ENCODE results near the gene TRMT1. TPM values are rescaled to one million over a fixed set of nuclear protein-coding genes. Genes with fewer than 3 reads are reported as not detected.

The TRMT1 gene
- total RNA-seq, 4 donors from 2014 or later = 23.2 to 99.4 (median 33.6) TPM

DNA sequence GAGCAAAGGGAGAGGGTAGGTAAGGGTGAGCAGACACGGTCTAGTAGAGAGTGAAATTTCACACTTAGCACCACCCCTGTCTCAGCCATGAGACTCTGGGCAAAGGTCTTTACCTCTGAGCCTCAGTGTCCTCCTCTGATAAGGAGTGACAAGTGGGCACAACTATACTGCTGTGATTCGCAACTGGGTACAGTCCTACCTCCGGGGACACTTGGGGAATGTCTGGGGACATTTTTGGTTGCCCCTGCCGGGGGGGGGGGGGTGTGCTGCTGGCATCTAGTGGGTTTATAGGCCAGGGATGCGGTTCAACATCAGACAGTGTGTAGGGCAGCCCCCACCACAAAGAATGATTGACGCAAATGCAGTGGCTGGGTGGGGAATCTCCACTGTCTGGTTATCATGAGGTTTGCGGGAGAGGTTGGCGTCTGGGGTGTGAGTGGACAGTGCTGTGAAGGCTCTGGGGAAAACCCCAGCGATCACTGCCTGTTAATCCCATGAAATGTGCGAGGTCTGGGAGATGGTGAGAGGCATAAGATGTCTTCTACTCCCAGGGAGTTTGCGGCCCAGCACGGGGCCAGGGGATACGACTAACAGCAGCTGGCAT lies 5.8 kb upstream of the TRMT1 start:
- Histone ChIP-seq H3K27ac (no peak overlapping the region), H3K4me1 (peaks cover 0 to 14% of the 10 kb centered on the region in 2 donors), H3K36me3 (no peaks in the 10 kb centered on the region), H3K27me3 (no peaks in the 10 kb centered on the region), H3K4me3 (no peak overlapping the region), H3K9me3 (no peaks in the 10 kb centered on the region)
- intact Hi-C loops (cut with DNase I; ENCODE audit: low total_unique reads) = no loop called here
- no peak for DNase-seq
- TF ChIP-seq CTCF (IDR thresholded peaks at IDR 0.05) = no peak
- TF ChIP-seq POLR2A (IDR thresholded peaks at IDR 0.05) = no peak

- Histone ChIP-seq H3K9me3 (no peaks in the 10 kb centered on the region), H3K4me1 (peaks cover 0 to 14% of the 10 kb centered on the region in 2 donors), H3K27ac (no peak overlapping the region), H3K4me3 (no peak overlapping the region), H3K36me3 (no peaks in the 10 kb centered on the region), H3K27me3 (no peaks in the 10 kb centered on the region)
- DNase-seq = no peak
- intact Hi-C loops (cut with DNase I; ENCODE audit: low total_unique reads) = no loop called here
- TF ChIP-seq CTCF (IDR thresholded peaks at IDR 0.05) = no peak
- no peak for TF ChIP-seq POLR2A (IDR thresholded peaks at IDR 0.05)
Measured at GRCh38 chr19:13121551-13122274, 5.2 kb upstream of the TRMT1 start.

- intact Hi-C loops (cut with DNase I; ENCODE audit: low total_unique reads) = no loop called here
- no peak overlapping the region for H3K27ac ChIP-seq
- H3K27me3 ChIP-seq = no peaks in the 10 kb centered on the region
- no peak for TF ChIP-seq CTCF (IDR thresholded peaks at IDR 0.05)
- no peak for TF ChIP-seq POLR2A (IDR thresholded peaks at IDR 0.05)
- H3K4me3 ChIP-seq = no peak overlapping the region
- H3K4me1 ChIP-seq = peaks cover 0 to 19% of the 10 kb centered on the region in 2 donors
- DNase-seq = no peak
- H3K36me3 ChIP-seq = no peaks in the 10 kb centered on the region
- H3K9me3 ChIP-seq = no peaks in the 10 kb centered on the region
Measured at GRCh38 chr19:13120817-13121216, 4.3 kb upstream of the TRMT1 start.

DNA sequence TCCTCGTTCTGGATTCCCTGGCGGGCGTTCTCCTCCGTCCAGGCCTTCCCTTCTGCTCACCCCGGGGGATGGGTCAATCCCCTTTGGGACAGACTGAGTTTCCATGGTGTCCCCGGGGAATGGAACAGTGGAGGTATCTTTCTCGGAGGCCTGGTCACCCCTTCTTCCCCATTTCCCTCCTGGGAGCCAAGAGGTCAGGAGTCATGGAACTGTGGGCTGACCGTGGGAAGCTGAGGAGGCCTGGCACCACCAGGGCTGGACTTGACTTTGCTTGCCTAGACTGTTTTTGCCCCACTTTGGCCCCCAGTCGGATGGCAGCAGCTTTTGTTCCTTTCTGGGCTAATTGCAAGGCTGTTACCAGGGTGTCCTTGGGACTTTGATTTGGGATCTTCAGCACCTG lies 3.5 kb upstream of the TRMT1 start:
- Histone ChIP-seq H3K4me3 (no peak overlapping the region), H3K36me3 (no peaks in the 10 kb centered on the region), H3K4me1 (peaks cover 0 to 26% of the 10 kb centered on the region in 2 donors), H3K9me3 (no peaks in the 10 kb centered on the region), H3K27me3 (no peaks in the 10 kb centered on the region), H3K27ac (no peak overlapping the region)
- intact Hi-C loops (cut with DNase I; ENCODE audit: low total_unique reads) = no loop called here
- no peak for TF ChIP-seq POLR2A (IDR thresholded peaks at IDR 0.05)
- no peak for DNase-seq

DNA sequence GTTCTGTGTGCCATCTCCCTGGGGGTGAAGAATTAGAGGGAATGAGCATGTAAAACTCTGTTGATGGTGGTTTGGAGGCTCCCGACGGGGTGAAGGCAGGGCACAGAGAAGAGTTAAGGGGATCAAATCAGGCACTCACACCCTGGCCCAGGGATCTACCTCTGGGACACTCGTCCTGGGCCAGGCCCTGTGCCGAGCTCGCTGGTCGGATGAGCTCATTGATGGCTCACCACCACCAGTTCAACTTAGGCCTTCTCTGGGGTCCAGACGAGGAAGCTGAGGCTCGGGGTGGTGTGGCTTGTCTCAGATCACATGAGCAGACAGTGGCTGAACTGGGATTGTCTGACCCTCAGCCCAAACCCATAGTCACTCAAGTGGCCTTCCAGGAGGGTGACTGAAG lies 3.1 kb upstream of the TRMT1 start:
- Histone ChIP-seq H3K4me3 (no peak overlapping the region), H3K9me3 (no peaks in the 10 kb centered on the region), H3K27ac (no peak overlapping the region), H3K4me1 (peaks cover 0 to 26% of the 10 kb centered on the region in 2 donors), H3K36me3 (no peaks in the 10 kb centered on the region), H3K27me3 (no peaks in the 10 kb centered on the region)
- intact Hi-C loops (cut with DNase I; ENCODE audit: low total_unique reads) = no loop called here
- no peak for TF ChIP-seq CTCF (IDR thresholded peaks at IDR 0.05)
- no peak for TF ChIP-seq POLR2A (IDR thresholded peaks at IDR 0.05)
- DNase-seq = no peak

Data from uterus (tissue), 4 donors.